HepG2 (cell line): ENCODE measurements around the gene PPA1. TPM values are rescaled to one million over a fixed set of nuclear protein-coding genes. Genes with fewer than 3 reads are reported as not detected.
A peak's percentile ranks its signal among the peaks of the same experiment; 100 is the strongest.

Experiments used
- ATAC-seq: fragments of 200-7000 bp; cut with Tn5 transposase; 3 replicates; pipeline ENCODE4 v1.9.1; 2020; ENCODE audit warnings: mild to moderate bottlenecking, moderate library complexity
- BruUV-seq: library from RNA; stranded (reverse); fragments of 400-500 nt; replicated peaks from 2 replicates; lab custom pipeline; 2021; lab: Mats Ljungman, UMichigan
- CTCF ChIA-PET: fragments of 300-600 bp; formaldehyde crosslinking; extraction: SDS; loops from one replicate; lab custom pipeline; 2021; ENCODE audit warnings: low total read pairs, inconsistent platforms, low intra/inter-chr PET ratio; lab: Yijun Ruan, JAX
- POLR2A ChIA-PET: fragments of 350-600 bp; sonication (Branson Sonifier 250); formaldehyde crosslinking; loops from one replicate; lab custom pipeline; 2020; ENCODE audit warnings: antibody characterized with exemption, inconsistent platforms; lab: Yijun Ruan, JAX
- DNase-seq: peaks from one replicate; pipeline ENCODE4 v3.0.0-alpha.2; 2015; ENCODE audit warnings: low spot score
- FAIRE-seq: peaks from 3 replicates; lab custom pipeline; 2011; peaks lifted over from hg19 to GRCh38; lab: Jason Lieb, UNC
- H2AFZ ChIP-seq: one replicate; pipeline ENCODE4 v1.6.1; 2011; ENCODE audit warnings: low read length, inconsistent platforms
- H3K27ac ChIP-seq: fragments of 300-600 bp; 3 replicates; pipeline ENCODE4 v1.8.0; 2011; ENCODE audit warnings: mixed run types, mild to moderate bottlenecking, mixed read lengths, low read length, inconsistent platforms; ENCODE audit not compliant: insufficient read depth; ENCODE audit errors: extremely low read length
- H3K27me3 ChIP-seq, 2 experiments: fragments of 200-600 bp in 1 of 2; 2 replicates in 1 of 2; 3 replicates in 1 of 2; pipeline versions ENCODE4 v1.6.0 to v1.8.0; 2011; ENCODE audit warnings: low read length in 2 of 2, mild to moderate bottlenecking in 2 of 2, moderate library complexity in 2 of 2, inconsistent platforms in 1 of 2; ENCODE audit not compliant: insufficient read depth in 2 of 2, control insufficient read depth in 1 of 2
- H3K36me3 ChIP-seq, 2 experiments: fragments of 200-600 bp in 1 of 2; replicated peaks in 1 of 2; 2 replicates in 1 of 2; 3 replicates in 1 of 2; pipeline versions ENCODE4 v1.5.1 to v1.8.0; 2011; ENCODE audit warnings: low read length in 2 of 2, inconsistent platforms in 1 of 2; ENCODE audit not compliant: insufficient read depth in 2 of 2, control insufficient read depth in 1 of 2
- H3K4me1 ChIP-seq: 2 replicates; pipeline ENCODE4 v1.5.1; 2012; ENCODE audit warnings: low read length, inconsistent platforms; ENCODE audit not compliant: insufficient read depth
- H3K4me2 ChIP-seq: 2 replicates; pipeline ENCODE4 v1.6.0; 2011; ENCODE audit warnings: low read depth, low read length, inconsistent platforms
- H3K4me3 ChIP-seq, 3 experiments: fragments of 200-600 bp in 1 of 3; sonication (generic), shearing (Covaris generic) in 1 of 3; replicated peaks in 1 of 3; 2 replicates each; pipeline ENCODE4 v1.5.1; 2011 to 2016; ENCODE audit warnings: low read length in 3 of 3, inconsistent platforms in 2 of 3, low read depth in 2 of 3, mild to moderate bottlenecking in 2 of 3, control low read depth in 1 of 3, mixed read lengths in 1 of 3; ENCODE audit not compliant: insufficient read depth in 1 of 3
- H3K79me2 ChIP-seq: one replicate; pipeline ENCODE4 v1.6.1; 2011; ENCODE audit warnings: low read length, inconsistent platforms; ENCODE audit not compliant: insufficient read depth
- H3K9ac ChIP-seq: 2 replicates; pipeline ENCODE4 v1.6.0; 2011; ENCODE audit warnings: mild to moderate bottlenecking, low read depth, low read length, inconsistent platforms; ENCODE audit not compliant: insufficient read depth
- H3K9me3 ChIP-seq: 2 replicates; pipeline ENCODE4 v1.5.1; 2012; ENCODE audit warnings: mild to moderate bottlenecking, low read length
- H4K20me1 ChIP-seq: 2 replicates; pipeline ENCODE4 v1.6.0; 2011; ENCODE audit warnings: inconsistent platforms, mild to moderate bottlenecking, low read length, moderate library complexity; ENCODE audit not compliant: insufficient read depth
- ADNP ChIP-seq: sonication (generic); formaldehyde crosslinking; IDR thresholded peaks from 2 replicates; pipeline ENCODE4 v1.4.0; 2020; ENCODE audit warnings: missing genetic modification reagents
- FLYWCH1 ChIP-seq: sonication (generic); formaldehyde crosslinking; IDR thresholded peaks from 2 replicates; pipeline ENCODE4 v1.8.1; 2023; ENCODE audit warnings: mild to moderate bottlenecking, missing genetic modification reagents
- HNRNPK ChIP-seq: fragments of 200-400 bp; formaldehyde crosslinking; IDR thresholded peaks from 2 replicates; pipeline ENCODE4 v1.6.1; 2018; ENCODE audit warnings: low read length, low read depth, moderate library complexity, mild to moderate bottlenecking; ENCODE audit not compliant: poor library complexity, severe bottlenecking
- IKZF4 ChIP-seq: sonication (generic); formaldehyde crosslinking; IDR thresholded peaks from 2 replicates; pipeline ENCODE4 v1.5.1; 2020; ENCODE audit warnings: borderline replicate concordance, mild to moderate bottlenecking, low read depth, missing genetic modification reagents; ENCODE audit errors: not compliant biosample characterization
- KDM6A ChIP-seq: IDR thresholded peaks from 2 replicates; pipeline ENCODE4 v1.6.1; 2016; ENCODE audit warnings: low read depth
- MEF2D ChIP-seq: sonication (generic); formaldehyde crosslinking; IDR thresholded peaks from 2 replicates; pipeline ENCODE4 v1.5.1; 2020; ENCODE audit warnings: mild to moderate bottlenecking, missing genetic modification reagents
- RELA ChIP-seq: sonication (generic); formaldehyde crosslinking; IDR thresholded peaks from 2 replicates; pipeline ENCODE4 v1.4.0; 2020; ENCODE audit warnings: missing genetic modification reagents
- SKI ChIP-seq: fragments of 450-650 bp; IDR thresholded peaks from one replicate; pipeline ENCODE4 v1.6.1; 2018; ENCODE audit warnings: mild to moderate bottlenecking; ENCODE audit not compliant: partially characterized antibody
- SMARCE1 ChIP-seq: fragments of 450-650 bp; IDR thresholded peaks from 2 replicates; pipeline ENCODE4 v1.6.1; 2017; ENCODE audit warnings: borderline replicate concordance
- THAP9 ChIP-seq: sonication (generic); formaldehyde crosslinking; IDR thresholded peaks from 2 replicates; pipeline ENCODE4; 2020; ENCODE audit warnings: missing genetic modification reagents, mild to moderate bottlenecking, borderline replicate concordance
- ZNF12 ChIP-seq: sonication (generic); formaldehyde crosslinking; IDR thresholded peaks from 2 replicates; pipeline ENCODE4 v1.5.0; 2020; ENCODE audit warnings: missing genetic modification reagents
- ZNF121 ChIP-seq: sonication (generic); formaldehyde crosslinking; IDR thresholded peaks from 2 replicates; pipeline ENCODE4 v1.5.0; 2020; ENCODE audit warnings: mild to moderate bottlenecking, missing genetic modification reagents
- ZNF280D ChIP-seq: sonication (generic); formaldehyde crosslinking; IDR thresholded peaks from 2 replicates; pipeline ENCODE4 v1.5.1; 2020; ENCODE audit warnings: mild to moderate bottlenecking, missing genetic modification reagents
- ZNF335 ChIP-seq: sonication (generic); formaldehyde crosslinking; IDR thresholded peaks from 2 replicates; pipeline ENCODE4 v1.4.0; 2020; ENCODE audit warnings: missing genetic modification reagents
- ZNF7 ChIP-seq: IDR thresholded peaks from 2 replicates; pipeline ENCODE4 v1.6.1; 2016; ENCODE audit warnings: missing biosample characterization, missing genetic modification reagents
- ZNF776 ChIP-seq: sonication (generic); formaldehyde crosslinking; IDR thresholded peaks from 2 replicates; pipeline ENCODE4 v1.4.0; 2020; ENCODE audit warnings: mild to moderate bottlenecking, missing genetic modification reagents
- ZNF800 ChIP-seq: sonication (generic); formaldehyde crosslinking; IDR thresholded peaks from 2 replicates; pipeline ENCODE4 v1.4.0; 2020; ENCODE audit warnings: missing genetic modification reagents
- WGBS: methylation state at CpG from one replicate; pipeline ENCODE4 v1.1.6; 2017; ENCODE audit warnings: low lambda C conversion rate; 5-methylcytosine and 5-hydroxymethylcytosine counted together
- in situ Hi-C: cut with HindIII; loops from 2 replicates; pipeline ENCODE4 v1.10.0; 2017; ENCODE audit warnings: low pct_unique_long_range_greater_than_20kb; ENCODE audit not compliant: extremely low pct_ligation_motif_present
- intact Hi-C: fragments of 100-400 bp; cut with micrococcal nuclease; formaldehyde crosslinking; loops from one replicate; pipeline ENCODE4 v1.10.0; 2022; ENCODE audit not compliant: unreplicated experiment
- polyA plus RNA-seq, 8 experiments: library from polyadenylated mRNA; depleted of rRNA in 3 of 8; stranded (reverse) in 7 of 8; unstranded in 1 of 8; fragments of >200 nt; fragmentation: Illumina TruSeq in 4 of 8; extraction: Trizol in 4 of 8; gene quantifications; 2 replicates each; pipeline versions ENCODE4 v1.2.1 to v1.2.3, GENCODE V29; 2011 to 2016; ENCODE audit warnings: low read depth in 4 of 8, missing spikeins in 1 of 8, mixed read lengths in 1 of 8; ENCODE audit not compliant: insufficient read depth in 1 of 8
- total RNA-seq, 5 experiments: library from RNA; depleted of rRNA; stranded (reverse); fragments of >200 nt; fragmentation: Illumina TruSeq; extraction: Trizol; gene quantifications; 2 replicates each; pipeline ENCODE4 v1.2.3, GENCODE V29; 2016; ENCODE audit warnings: low read depth in 1 of 5

Gene PPA1
- total and polyA plus RNA-seq, 2 of the 13 experiments (the other 11 are each of a cell fraction or from before 2014, with no cell fraction given), result 136 to 250 TPM

GRCh38 chr10:70265032-70265689, 31.9 kb upstream of the PPA1 start:
- Histone ChIP-seq H3K79me2 (no peaks in the 10 kb centered on the region), H3K9me3 (peaks cover 9% of the 10 kb centered on the region), H4K20me1 (no peaks in the 10 kb centered on the region), H3K4me3 (no peak overlapping the region), H3K9ac (no peak overlapping the region), H3K27me3 (peaks cover 2 to 3% of the 10 kb centered on the region in 2 experiments; a peak in 2 of 5 replicates), H3K4me1 (no peaks in the 10 kb centered on the region), H2AFZ (no peak overlapping the region), H3K27ac (no peak overlapping the region), H3K4me2 (no peak overlapping the region), H3K36me3 (no peaks in the 10 kb centered on the region)
- FAIRE-seq (peak; percentile 76), ATAC-seq (peak; percentile 98), DNase-seq (peak; percentile 61)
- ChIA-PET POLR2A (interaction anchor here (0.7 to 1.9 kb wide), 6 partner anchors 9 to 99 kb away, joined by 3 to 9 read pairs (median 4); partner anchors contain the start of gene PPA1), CTCF (interaction anchor here (1.4 to 2.6 kb wide), 2 partner anchors 99 to 123 kb away, joined by 7 to 8 read pairs; no protein-coding TSS in a partner anchor)
- in situ Hi-C loops, result no loop called here
- intact Hi-C loops, result loop anchor here (1.0 kb wide), 1 partner anchor 99 kb away; no protein-coding TSS in a partner anchor
- no TSS peak for BruUV-seq
- WGBS, result 32% methylated on average over 10 of the region's 10 CpGs
- TF ChIP-seq KDM6A (CRISPR knock-in tag), result no peak
- TF ChIP-seq MEF2D (CRISPR knock-in tag), result no peak
- TF ChIP-seq ZNF7 (CRISPR knock-in tag), result no peak
- no peak for TF ChIP-seq FLYWCH1 (CRISPR knock-in tag)
- TF ChIP-seq ZNF776 (CRISPR knock-in tag), result no peak
- no peak for TF ChIP-seq ADNP (CRISPR knock-in tag)
- no peak for TF ChIP-seq RELA (CRISPR knock-in tag)
- peak; percentile 93 for TF ChIP-seq ZNF12 (CRISPR knock-in tag)
- TF ChIP-seq ZNF280D (CRISPR knock-in tag), result no peak
- no peak for TF ChIP-seq IKZF4 (CRISPR knock-in tag)
- TF ChIP-seq HNRNPK, result no peak
- no peak for TF ChIP-seq SMARCE1
- TF ChIP-seq THAP9 (CRISPR knock-in tag), result no peak
- no peak for TF ChIP-seq SKI
- TF ChIP-seq ZNF335 (CRISPR knock-in tag), result no peak
- TF ChIP-seq ZNF800 (CRISPR knock-in tag), result no peak
- no peak for TF ChIP-seq ZNF121 (CRISPR knock-in tag)
